ENCODE measurements around the gene IQCN.

IQCN gene

GRCh38 chr19:18264137-18264854, 10.0 kb downstream of the IQCN start:
- DNase-seq: no peak

GRCh38 chr19:18263324-18264136, 10.7 kb downstream of the IQCN start:
- DNase-seq: no peak

- no peak for DNase-seq
These were observed 11.3 kb downstream of the IQCN start for GRCh38 chr19:18262917-18263316.

GRCh38 chr19:18262144-18262543, 12.1 kb downstream of the IQCN start:
- DNase-seq: no peak

GRCh38 chr19:18261474-18261873, 12.8 kb downstream of the IQCN start:
- no peak for DNase-seq

GRCh38 chr19:18259893-18260292, 14.4 kb downstream of the IQCN start:
- no peak for DNase-seq

GRCh38 chr19:18257503-18258470, 16.5 kb downstream of the IQCN start:
- DNase-seq: no peak

GRCh38 chr19:18254546-18255503, 19.4 kb downstream of the IQCN start:
- no peak for DNase-seq

GRCh38 chr19:18253716-18254115, 20.5 kb downstream of the IQCN start:
- DNase-seq: no peak

- no peak for DNase-seq
These were observed 21.1 kb downstream of the IQCN start for GRCh38 chr19:18253130-18253529.

- DNase-seq: no peak
These were observed 21.9 kb downstream of the IQCN start for GRCh38 chr19:18252370-18252717.

- peak; percentile 84 to 86 for DNase-seq
These were observed 22.5 kb downstream of the IQCN start for GRCh38 chr19:18251587-18252369.

GRCh38 chr19:18249834-18250233, 24.4 kb downstream of the IQCN start:
- DNase-seq: no peak

- no peak for DNase-seq
These were observed 29.0 kb downstream of the IQCN start for GRCh38 chr19:18245297-18245696.

- no peak for DNase-seq
These were observed 34.9 kb downstream of the IQCN start for GRCh38 chr19:18239303-18239702.

GRCh38 chr19:18234194-18234593, 40.1 kb downstream of the IQCN start:
- DNase-seq: no peak

- DNase-seq: peak; percentile 48 to 56
These were observed 40.9 kb downstream of the IQCN start for GRCh38 chr19:18233224-18233825.

- DNase-seq: no peak
These were observed 41.6 kb downstream of the IQCN start for GRCh38 chr19:18232540-18233223.

GRCh38 chr19:18231775-18232174, 42.5 kb downstream of the IQCN start:
- no peak for DNase-seq

Data from stimulated activated CD4-positive, alpha-beta T cell treated with anti-CD3 and anti-CD28 coated beads, Interleukin-2, amount 100 ng/mL, for 48 hours (primary cell).